K562 treated with DMSO at 1 percent for 4 hours (cell line): ENCODE measurements around the gene SPECC1L. TPM values are rescaled to one million over a fixed set of nuclear protein-coding genes. Genes with fewer than 3 reads are reported as not detected.

Experiments
- total RNA-seq: library from RNA; unstranded; fragments of 300-600 nt; gene quantifications from 2 replicates; pipeline ENCODE4 v1.2.3, GENCODE V29; 2022; ENCODE audit not compliant: insufficient read depth

Gene SPECC1L, protein sequence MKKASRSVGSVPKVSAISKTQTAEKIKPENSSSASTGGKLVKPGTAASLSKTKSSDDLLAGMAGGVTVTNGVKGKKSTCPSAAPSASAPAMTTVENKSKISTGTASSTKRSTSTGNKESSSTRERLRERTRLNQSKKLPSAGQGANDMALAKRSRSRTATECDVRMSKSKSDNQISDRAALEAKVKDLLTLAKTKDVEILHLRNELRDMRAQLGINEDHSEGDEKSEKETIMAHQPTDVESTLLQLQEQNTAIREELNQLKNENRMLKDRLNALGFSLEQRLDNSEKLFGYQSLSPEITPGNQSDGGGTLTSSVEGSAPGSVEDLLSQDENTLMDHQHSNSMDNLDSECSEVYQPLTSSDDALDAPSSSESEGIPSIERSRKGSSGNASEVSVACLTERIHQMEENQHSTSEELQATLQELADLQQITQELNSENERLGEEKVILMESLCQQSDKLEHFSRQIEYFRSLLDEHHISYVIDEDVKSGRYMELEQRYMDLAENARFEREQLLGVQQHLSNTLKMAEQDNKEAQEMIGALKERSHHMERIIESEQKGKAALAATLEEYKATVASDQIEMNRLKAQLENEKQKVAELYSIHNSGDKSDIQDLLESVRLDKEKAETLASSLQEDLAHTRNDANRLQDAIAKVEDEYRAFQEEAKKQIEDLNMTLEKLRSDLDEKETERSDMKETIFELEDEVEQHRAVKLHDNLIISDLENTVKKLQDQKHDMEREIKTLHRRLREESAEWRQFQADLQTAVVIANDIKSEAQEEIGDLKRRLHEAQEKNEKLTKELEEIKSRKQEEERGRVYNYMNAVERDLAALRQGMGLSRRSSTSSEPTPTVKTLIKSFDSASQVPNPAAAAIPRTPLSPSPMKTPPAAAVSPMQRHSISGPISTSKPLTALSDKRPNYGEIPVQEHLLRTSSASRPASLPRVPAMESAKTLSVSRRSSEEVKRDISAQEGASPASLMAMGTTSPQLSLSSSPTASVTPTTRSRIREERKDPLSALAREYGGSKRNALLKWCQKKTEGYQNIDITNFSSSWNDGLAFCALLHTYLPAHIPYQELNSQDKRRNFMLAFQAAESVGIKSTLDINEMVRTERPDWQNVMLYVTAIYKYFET
- 14.0 and 17.8 TPM in 2 replicates for total RNA-seq

GRCh38 chr22:24270556-24271385 is at the start of gene SPECC1L:
TSS of gene SPECC1L (plus strand) at chr22:24270831. CDS start at chr22:24302232, 31,401 bp downstream.

DNA sequence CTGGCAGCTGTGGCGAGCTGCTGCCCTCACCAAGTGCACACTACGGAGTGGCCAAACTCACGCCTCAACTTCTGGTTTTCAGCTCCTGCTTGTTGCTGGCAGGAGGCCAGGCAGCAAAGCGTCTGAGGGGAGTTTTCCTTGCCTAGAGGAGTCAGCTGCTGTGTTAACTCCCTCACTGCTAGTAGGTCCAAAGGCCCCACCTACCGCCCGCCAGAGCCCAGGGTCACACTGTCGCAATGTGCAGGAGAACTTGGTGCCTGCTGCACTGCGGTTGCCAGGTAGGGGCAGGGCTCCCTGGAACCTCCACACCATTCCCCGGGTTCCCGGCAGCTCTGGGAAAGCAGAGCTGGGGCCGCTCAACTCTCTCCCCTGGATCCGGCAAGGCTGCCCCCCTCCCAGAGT is 25.6 kb upstream of the SPECC1L start, which contains the start of gene GGT5:
GGT5 (minus strand) TSS at position 53 of the 402 bp plus-strand sequence. CDS start 357 bp downstream, outside the sequence.

GRCh38 chr22:24427500-24428164 is 157.0 kb downstream of the SPECC1L start, which contains the start of gene ADORA2A:
TSS of gene ADORA2A (plus strand) at chr22:24427599. CDS start at chr22:24433405, 5,806 bp downstream.

Other genes starting within 250 kb of the SPECC1L start
- gene SUSD2, start 89.3 kb upstream of the SPECC1L start, total RNA-seq: 1.1 and 1.3 TPM in 2 replicates
- 1.1 and 5.4 TPM in 2 replicates for gene GGT5, start 25.7 kb upstream of the SPECC1L start, total RNA-seq
- 3.0 and 3.5 TPM in 2 replicates for gene ADORA2A, start 156.8 kb downstream of the SPECC1L start, total RNA-seq
- 0.53 TPM in 1 of 2 replicates, not detected in the other for gene UPB1, start 224.5 kb downstream of the SPECC1L start, total RNA-seq